HG02973 (cell line): ENCODE results near the gene COX4I1.
"Not testable (repeated sequence)": the region's sequence is repeated elsewhere in the genome, so short reads cannot be mapped to it uniquely, and the experiment has no call there.

Experiments
- ATAC-seq: cut with Tn5 transposase; IDR thresholded peaks from one replicate; pipeline ENCODE4 v1.9.1; 2021; ENCODE audit warnings: moderate library complexity; ENCODE audit not compliant: unreplicated experiment

COX4I1 gene

GRCh38 chr16:85798283-85798776 is 1.2 kb upstream of the COX4I1 start:
- ATAC-seq, result no peak

DNA sequence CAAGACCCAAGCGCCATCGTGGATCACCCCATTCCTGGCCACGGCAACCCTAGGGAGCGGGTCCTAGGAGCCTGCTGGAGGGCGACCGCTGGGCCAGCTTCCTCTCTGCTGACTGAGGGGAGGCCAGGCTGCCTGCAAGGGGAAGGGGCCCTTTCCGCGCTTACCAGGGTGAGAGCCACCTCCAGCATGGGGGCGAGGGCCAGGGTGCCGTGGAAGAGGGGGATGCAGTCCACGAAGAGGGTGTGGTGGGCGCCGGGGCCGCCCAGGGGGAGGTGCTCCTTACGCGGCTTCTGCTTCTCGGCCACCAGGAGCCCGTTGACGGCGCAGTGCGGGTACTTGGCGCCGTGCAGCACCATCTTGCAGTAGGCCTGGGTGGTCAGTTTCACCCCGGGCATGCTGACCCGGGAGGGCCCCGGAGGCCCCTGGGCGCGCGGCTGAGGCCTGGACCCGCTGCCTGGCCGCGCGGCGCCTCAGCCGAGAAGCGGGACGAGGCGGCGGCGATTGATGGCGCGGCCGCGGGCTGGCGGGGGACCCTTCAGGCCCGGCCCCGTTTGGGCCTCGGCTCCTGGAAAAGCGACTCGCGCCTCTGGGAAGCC is 496 bp upstream of the COX4I1 start:
- peak; percentile 27 for ATAC-seq

GRCh38 chr16:85800321-85800669 is 800 bp downstream of the COX4I1 start:
- peak; percentile 4 for ATAC-seq

DNA sequence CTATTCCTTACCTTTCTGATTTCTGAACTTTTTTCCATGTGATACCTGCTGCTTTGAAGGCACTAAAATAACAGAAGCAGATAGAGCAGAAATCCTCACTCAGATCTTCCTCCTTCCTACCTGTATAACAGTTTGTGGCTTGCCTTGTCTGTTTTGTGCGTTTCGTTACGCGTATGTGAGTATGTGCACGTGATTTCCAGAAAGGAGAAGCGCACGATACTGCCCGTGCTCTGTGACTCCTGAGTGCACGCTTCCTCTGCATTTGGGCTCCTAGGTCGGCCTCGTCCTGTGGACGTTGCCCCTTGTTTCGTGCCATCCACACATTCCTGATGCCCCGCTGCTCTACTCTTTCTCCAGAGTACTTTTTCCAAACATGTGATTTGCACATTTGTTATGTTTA is 4.1 kb downstream of the COX4I1 start:
- no peak for ATAC-seq

DNA sequence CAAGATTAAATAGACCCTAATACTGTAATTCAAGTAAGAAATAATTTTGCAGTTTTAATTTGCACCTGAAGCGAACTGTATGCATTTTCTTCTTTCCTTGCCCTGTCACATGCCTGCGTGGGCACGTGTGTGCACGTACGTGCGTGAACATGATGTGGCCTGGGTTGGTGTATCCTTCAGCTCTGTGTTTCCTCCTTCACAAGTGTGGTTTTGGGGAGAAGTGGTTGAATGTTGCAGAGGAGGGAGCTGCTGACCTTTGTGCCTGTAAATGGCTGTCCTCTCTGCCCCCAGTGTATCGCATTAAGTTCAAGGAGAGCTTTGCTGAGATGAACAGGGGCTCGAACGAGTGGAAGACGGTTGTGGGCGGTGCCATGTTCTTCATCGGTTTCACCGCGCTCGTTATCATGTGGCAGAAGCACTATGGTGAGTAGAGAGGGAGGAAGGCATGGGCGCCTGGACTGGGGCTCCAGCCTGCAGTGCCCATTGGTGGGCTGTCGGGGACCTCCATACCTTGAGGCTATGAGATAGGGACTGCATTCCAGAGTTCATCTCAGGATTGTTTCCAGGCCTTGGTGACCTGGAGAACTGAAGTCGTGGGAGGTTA is 6.0 kb downstream of the COX4I1 start:
- ATAC-seq, result no peak

- no peak for ATAC-seq
Observed at GRCh38 chr16:85806539-85806938, 7.0 kb downstream of the COX4I1 start.

GRCh38 chr16:85807340-85807739 is 7.8 kb downstream of the COX4I1 start:
- not testable (repeated sequence) for ATAC-seq

DNA sequence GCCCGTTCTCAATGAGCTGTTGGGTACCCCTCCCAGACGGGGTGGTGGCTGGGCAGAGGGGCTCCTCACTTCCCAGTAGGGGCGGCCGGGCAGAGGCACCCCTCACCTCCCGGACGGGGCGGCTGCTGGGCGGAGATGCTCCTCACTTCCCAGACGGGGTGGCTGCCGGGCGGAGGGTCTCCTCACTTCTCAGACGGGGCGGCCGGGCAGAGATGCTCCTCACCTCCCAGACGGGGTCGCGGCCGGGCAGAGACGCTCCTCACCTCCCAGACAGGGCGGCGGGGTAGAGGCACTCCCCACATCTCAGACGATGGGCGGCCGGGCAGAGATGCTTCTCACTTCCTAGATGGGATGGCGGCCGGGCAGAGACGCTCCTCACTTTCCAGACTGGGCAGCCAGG is 8.6 kb downstream of the COX4I1 start:
- ATAC-seq, result not testable (repeated sequence)

- ATAC-seq, result no peak
Observed at GRCh38 chr16:85808926-85809325, 9.4 kb downstream of the COX4I1 start.

DNA sequence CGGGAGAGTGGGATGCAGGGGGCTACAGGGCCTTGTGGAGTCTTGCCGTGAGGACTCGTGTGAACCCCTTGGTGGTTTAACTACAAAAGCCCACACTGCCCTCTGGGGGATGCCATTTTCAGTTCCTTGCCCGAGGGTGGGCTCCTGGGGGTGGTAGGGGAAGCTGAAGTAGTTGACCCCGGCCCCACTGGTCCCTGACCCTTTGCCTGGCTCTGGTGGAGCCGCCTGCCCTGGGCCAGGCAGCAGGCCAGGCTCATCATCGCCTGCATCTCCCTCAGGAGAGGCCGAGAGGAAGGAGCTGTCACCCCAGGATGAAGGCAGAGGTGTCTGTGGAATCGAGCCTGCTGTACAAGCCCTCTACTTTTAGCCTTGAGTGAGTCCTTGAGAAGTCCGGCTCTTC is 10.2 kb downstream of the COX4I1 start:
- no peak for ATAC-seq

- no peak for ATAC-seq
Observed at GRCh38 chr16:85810097-85810741, 10.7 kb downstream of the COX4I1 start.

DNA sequence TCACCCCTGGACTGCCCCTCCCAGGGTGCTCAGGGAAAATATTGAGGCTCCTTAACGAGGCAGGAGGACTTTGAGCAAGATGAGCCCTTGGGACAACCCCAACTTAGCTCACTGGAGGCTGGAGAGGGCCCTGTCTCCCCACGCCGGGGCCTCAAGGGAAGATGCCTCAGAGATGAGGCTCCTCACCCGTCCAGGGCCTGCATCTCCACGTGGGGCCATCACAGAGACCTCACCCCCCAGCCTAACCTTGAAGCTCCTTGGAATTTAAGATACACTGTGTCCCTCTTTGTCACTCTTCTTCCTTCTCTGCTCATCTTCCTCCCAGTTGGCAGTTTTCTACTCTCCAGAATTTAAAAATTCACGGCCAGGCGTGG is 11.2 kb downstream of the COX4I1 start:
- no peak for ATAC-seq

- no peak for ATAC-seq
Observed at GRCh38 chr16:85812031-85812807, 12.7 kb downstream of the COX4I1 start.

DNA sequence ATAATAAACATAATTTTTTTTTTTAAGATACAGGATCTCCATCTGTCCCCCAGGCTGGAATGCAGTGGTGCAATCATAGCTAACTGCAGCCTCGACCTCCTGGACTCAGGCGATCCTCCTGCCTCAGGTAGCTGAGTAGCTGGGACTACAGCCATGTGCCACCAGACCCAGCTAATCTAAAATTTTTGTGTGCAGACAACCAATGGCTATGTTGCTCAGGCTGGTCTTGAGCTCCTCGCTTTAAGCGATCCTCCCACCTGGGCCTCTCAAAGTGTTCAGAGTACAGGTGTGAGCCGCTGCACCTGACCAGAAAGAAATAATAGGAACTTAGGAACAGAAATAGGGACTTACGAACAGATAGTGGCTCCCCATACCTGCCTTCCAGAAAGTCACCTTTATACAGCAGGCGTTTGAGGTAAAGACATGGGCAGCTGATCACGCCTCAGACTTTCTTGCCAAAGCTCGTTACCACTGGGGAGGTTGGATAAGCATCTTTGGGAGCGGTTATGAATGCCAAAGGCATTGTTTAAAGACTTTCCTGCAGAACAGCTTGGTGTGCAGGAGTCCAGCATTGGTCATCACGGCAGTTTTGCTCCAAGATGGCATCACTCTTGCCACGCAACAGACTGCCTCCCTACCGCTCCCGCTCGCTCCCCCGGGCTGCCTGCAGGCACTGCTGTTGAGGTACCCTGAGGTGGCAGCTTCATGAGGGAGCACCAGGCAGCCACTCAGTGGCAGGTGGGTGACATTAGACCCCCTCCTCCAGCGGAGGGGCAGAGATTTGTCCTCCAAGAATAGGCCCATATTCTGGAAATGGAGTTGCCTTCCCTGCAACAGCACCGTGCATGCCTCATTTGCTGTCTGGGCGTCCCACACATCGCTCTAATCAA is 13.6 kb downstream of the COX4I1 start:
- no peak for ATAC-seq

DNA sequence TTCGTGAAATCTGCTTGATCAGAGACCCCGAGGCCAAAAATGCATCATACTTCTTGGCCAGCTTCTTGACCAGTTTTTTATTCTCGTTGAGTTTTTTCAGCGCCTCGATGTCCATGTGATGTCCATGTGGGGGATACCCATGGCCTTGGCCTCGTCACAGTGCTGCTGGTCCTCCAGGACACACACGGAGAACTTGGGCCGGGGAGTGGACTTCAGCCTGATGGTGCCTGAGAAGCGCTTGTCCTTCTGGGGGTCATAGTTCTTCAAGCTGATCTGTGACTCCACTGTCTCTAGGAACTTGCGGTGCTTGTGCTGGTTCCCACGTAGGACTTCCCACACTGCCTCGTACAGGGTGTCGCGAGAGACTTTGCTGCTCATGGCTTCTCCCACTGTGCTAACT is 16.7 kb downstream of the COX4I1 start:
- ATAC-seq, result no peak

DNA sequence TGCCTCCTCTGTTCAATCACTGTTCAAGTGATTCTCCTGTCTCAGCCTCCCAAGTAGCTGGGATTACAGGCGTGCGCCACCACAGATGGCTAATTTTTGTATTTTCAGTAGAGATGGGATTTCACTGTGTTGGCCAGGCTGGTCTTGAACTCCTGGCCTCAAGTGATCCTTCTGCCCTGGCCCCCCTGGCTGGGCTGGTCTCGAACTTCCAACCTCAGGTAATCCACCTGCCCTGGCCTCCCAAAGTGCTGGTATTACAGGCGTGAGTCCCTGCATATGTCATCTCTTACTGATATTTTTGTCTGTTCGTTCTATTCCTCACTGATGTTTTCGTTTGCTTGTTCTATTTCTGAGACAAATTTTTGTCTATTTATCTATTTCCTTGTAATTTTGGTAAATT is 17.7 kb downstream of the COX4I1 start:
- not testable (repeated sequence) for ATAC-seq

GRCh38 chr16:85819245-85819644 is 19.8 kb downstream of the COX4I1 start:
- ATAC-seq, result no peak

GRCh38 chr16:85819771-85820170 is 20.3 kb downstream of the COX4I1 start:
- ATAC-seq, result no peak

GRCh38 chr16:85820604-85821372 is 21.3 kb downstream of the COX4I1 start:
- no peak for ATAC-seq
